Brain microvascular endothelial cell (primary cell): ENCODE measurements around the gene FAM83F.

Experiments used
- DNase-seq: peaks from one replicate; pipeline ENCODE4 v3.0.0-alpha.2; 2020
- H3K27ac ChIP-seq: fragments of 250-450 bp; sonication (Bioruptor Pico); 2 replicates; pipeline ENCODE4 v1.5.1; 2020; ENCODE audit warnings: mild to moderate bottlenecking, moderate library complexity
- H3K27me3 ChIP-seq: fragments of 250-450 bp; sonication (Bioruptor Pico); replicated peaks from 2 replicates; pipeline ENCODE4 v1.5.1; 2020; ENCODE audit warnings: mild to moderate bottlenecking
- H3K36me3 ChIP-seq: fragments of 250-450 bp; sonication (Bioruptor Pico); replicated peaks from 2 replicates; pipeline ENCODE4 v1.5.1; 2020; ENCODE audit warnings: mild to moderate bottlenecking
- H3K4me3 ChIP-seq: 2 replicates; pipeline ENCODE4 v1.5.1; 2011; ENCODE audit warnings: low read depth, mild to moderate bottlenecking, control low read depth, low read length, moderate library complexity
- in situ Hi-C: cut with HindIII; loops from 2 replicates; pipeline ENCODE4 v1.10.0; 2017; ENCODE audit warnings: low sequenced_read_pairs, low pct_ligation_motif_present
- TF ChIP-seq, protein P1 (sequence below): IDR thresholded peaks from 2 replicates; pipeline ENCODE4 v1.5.1; 2011; ENCODE audit warnings: low read depth, mild to moderate bottlenecking, moderate library complexity, low read length, control low read depth, inconsistent platforms; ENCODE audit errors: missing control alignments

Gene FAM83F

DNA sequence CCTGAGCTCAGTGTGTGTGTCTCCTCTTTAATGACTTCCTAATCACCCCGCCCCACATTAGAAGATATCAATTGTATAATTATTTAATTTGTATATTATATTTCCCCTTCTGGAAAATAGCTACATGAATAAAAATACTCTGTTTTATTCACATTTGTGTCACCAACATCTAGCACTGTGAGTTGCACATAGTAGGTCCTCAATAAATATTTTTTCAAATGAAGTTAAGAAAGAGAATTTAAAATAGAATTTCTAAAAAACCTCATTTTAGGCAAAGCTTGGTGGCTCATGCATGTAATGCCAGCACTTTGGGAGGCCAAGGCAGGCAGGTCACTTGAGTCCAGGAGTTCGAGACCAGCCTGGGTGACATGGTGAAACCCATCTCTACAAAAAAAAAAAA, 59.7 kb downstream of the FAM83F start:
- in situ Hi-C loops, result no loop called here
- TF ChIP-seq, protein P1, sequence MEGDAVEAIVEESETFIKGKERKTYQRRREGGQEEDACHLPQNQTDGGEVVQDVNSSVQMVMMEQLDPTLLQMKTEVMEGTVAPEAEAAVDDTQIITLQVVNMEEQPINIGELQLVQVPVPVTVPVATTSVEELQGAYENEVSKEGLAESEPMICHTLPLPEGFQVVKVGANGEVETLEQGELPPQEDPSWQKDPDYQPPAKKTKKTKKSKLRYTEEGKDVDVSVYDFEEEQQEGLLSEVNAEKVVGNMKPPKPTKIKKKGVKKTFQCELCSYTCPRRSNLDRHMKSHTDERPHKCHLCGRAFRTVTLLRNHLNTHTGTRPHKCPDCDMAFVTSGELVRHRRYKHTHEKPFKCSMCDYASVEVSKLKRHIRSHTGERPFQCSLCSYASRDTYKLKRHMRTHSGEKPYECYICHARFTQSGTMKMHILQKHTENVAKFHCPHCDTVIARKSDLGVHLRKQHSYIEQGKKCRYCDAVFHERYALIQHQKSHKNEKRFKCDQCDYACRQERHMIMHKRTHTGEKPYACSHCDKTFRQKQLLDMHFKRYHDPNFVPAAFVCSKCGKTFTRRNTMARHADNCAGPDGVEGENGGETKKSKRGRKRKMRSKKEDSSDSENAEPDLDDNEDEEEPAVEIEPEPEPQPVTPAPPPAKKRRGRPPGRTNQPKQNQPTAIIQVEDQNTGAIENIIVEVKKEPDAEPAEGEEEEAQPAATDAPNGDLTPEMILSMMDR, result no peak
- Histone ChIP-seq H3K36me3 (no peaks in the 10 kb centered on the region), H3K27me3 (no peaks in the 10 kb centered on the region), H3K4me3 (no peak overlapping the region), H3K27ac (no peak overlapping the region)
- no peak for DNase-seq

DNA sequence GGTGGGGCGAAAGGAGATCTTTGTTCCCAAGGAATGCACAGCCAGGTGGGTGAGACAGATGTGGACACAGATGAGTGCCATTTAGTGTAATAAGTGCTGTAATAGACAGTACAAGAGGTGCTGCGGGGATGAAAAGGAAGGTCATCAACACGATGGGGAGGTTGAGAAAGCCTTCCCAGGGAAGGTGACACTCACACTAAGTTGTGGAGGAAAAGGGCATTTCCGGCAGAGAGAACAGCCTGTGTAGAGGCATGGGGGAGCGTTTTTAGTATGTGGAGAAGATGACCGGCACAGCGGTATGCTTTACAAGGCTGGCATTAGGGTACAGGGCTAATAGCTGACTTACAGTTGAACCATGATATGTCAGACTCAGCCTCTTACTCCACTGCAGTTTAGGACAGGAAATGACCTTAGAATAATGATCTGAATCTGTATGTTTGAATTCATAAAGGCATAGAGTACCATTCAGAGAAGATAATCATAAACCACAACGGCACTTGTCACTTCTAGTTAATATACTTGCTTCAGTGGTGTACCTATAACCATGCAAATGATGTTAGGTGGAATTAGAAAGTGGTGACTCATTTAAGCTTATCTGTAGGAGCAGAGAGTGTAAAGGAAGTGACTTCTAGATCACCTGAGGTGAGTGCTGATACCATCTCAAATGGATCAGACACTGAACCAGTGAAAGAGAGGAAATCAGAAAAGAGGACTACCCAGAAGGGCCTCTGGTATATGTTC, 60.6 kb downstream of the FAM83F start:
- Histone ChIP-seq H3K27me3 (no peaks in the 10 kb centered on the region), H3K27ac (no peak overlapping the region), H3K4me3 (no peak overlapping the region), H3K36me3 (no peaks in the 10 kb centered on the region)
- in situ Hi-C loops, result no loop called here
- TF ChIP-seq, protein P1, result no peak
- no peak for DNase-seq

DNA sequence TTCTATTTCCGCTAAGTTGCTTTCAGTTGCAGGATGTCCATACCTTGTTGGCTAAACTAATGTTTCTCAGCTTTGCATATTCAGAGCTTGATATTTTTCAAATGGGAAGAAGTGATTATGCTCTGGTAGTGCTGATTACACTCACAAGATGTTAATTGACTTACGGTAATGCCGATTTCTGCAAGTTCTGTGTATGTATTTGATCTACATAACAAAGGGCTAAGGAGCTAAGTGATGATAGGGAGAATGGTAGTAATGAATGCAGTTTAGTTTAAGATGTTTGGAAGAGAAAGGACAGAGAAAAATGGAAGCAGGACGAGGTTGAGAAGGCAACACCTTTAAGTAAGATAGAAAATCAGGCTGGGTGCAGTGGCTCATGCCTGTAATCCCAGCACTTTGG, 61.4 kb downstream of the FAM83F start:
- no peak overlapping the region for H3K4me3 ChIP-seq
- DNase-seq, result no peak
- in situ Hi-C loops, result no loop called here
- H3K27me3 ChIP-seq, result no peaks in the 10 kb centered on the region
- no peak overlapping the region for H3K27ac ChIP-seq
- no peaks in the 10 kb centered on the region for H3K36me3 ChIP-seq
- TF ChIP-seq, protein P1, result no peak

DNA sequence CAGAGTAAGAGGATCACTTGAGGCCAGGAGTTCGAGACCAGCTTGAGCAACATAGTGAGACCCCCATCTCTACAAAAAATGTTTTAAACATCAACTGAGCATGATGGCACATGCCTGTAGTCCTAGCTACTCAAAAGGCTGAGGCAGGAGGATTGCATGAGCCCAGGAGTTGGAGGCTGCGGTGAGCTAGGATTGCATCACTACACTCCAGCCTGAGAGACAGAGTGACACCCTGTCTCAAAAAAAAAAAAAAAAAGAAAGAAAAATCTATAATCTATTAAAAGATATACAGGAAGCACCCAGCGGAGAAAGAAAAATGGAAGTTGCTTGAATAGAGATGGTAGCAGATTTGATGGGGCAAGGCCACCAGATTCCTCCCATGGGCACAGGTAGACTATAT, 61.8 kb downstream of the FAM83F start:
- H3K27me3 ChIP-seq, result no peaks in the 10 kb centered on the region
- no peak overlapping the region for H3K27ac ChIP-seq
- in situ Hi-C loops, result no loop called here
- H3K4me3 ChIP-seq, result no peak overlapping the region
- DNase-seq, result no peak
- TF ChIP-seq, protein P1, result no peak
- no peaks in the 10 kb centered on the region for H3K36me3 ChIP-seq

DNA sequence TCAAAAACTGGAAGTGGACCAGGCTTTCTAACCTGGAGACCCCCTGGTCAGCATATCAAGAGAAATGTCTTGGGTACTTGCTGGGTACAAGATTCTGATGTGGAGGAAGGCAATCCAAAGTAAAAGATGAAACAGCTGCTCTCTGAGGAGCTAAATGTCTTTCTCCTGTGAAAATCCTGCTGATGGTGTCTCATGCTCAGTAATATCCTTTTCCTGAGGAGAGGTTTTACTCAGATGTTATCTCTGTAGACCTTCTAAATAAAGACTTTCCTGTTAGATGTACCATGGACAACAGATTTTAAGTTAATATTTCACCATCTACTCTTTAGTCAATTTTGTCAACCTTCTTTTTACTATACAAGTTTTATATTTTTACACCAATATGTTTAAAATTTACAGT, 62.9 kb downstream of the FAM83F start:
- in situ Hi-C loops, result no loop called here
- Histone ChIP-seq H3K4me3 (no peak overlapping the region), H3K27me3 (no peaks in the 10 kb centered on the region), H3K27ac (no peak overlapping the region), H3K36me3 (no peaks in the 10 kb centered on the region)
- DNase-seq, result no peak
- TF ChIP-seq, protein P1, result no peak

DNA sequence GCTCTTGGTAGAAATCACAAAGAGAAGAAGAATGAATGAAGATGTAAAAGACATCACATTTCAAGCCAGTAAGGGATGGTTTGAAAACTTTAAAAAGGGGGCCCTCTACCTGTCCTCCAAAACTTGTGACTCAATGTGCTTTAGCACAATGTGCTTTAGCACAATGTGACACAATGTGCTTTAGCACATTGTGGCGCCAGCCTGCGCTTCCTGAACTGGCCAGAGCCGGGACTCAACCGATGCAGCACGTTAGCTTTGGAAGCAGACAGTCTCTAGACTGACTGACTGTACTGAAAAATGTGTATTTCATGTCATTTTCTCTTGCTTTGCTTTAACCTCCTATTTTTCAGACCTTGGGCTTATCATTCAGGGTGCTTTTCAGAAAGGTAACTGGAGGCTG, 63.5 kb downstream of the FAM83F start:
- no peaks in the 10 kb centered on the region for H3K36me3 ChIP-seq
- no peaks in the 10 kb centered on the region for H3K27me3 ChIP-seq
- H3K27ac ChIP-seq, result no peak overlapping the region
- no peak overlapping the region for H3K4me3 ChIP-seq
- no peak for DNase-seq
- in situ Hi-C loops, result no loop called here
- TF ChIP-seq, protein P1, result no peak
